ENCODE results near the gene SPATA31C2.
"Not testable (repeated sequence)": the region's sequence is repeated elsewhere in the genome, so short reads cannot be mapped to it uniquely, and the experiment has no call there.

SPATA31C2 gene

GRCh38 chr9:88138375-88138774 is at the start of gene SPATA31C2:
Gene SPATA31C2 (minus strand): TSS chr9:88138475. CDS start chr9:88138446, 29 bp downstream.
- not testable (repeated sequence) for DNase-seq

GRCh38 chr9:88187631-88188030 is 49.4 kb upstream of the SPATA31C2 start:
- no peak for DNase-seq

GRCh38 chr9:88186495-88187110 is 48.3 kb upstream of the SPATA31C2 start:
- no peak for DNase-seq

- DNase-seq: no peak
Measured at GRCh38 chr9:88184976-88185375, 46.7 kb upstream of the SPATA31C2 start.

GRCh38 chr9:88183798-88184495 is 45.7 kb upstream of the SPATA31C2 start:
- no peak for DNase-seq

GRCh38 chr9:88182501-88182900 is 44.2 kb upstream of the SPATA31C2 start:
- no peak for DNase-seq

GRCh38 chr9:88180081-88180765 is 41.9 kb upstream of the SPATA31C2 start:
- DNase-seq: no peak

- DNase-seq: no peak
Measured at GRCh38 chr9:88179062-88179521, 40.8 kb upstream of the SPATA31C2 start.

- DNase-seq: no peak
Measured at GRCh38 chr9:88178641-88179040, 40.4 kb upstream of the SPATA31C2 start.

- DNase-seq: no peak
Measured at GRCh38 chr9:88177371-88177770, 39.1 kb upstream of the SPATA31C2 start.

GRCh38 chr9:88174324-88174723 is 36.0 kb upstream of the SPATA31C2 start:
- DNase-seq: no peak

GRCh38 chr9:88173378-88173999 is 35.2 kb upstream of the SPATA31C2 start:
- peak; percentile 5 for DNase-seq

- DNase-seq: no peak
Measured at GRCh38 chr9:88169700-88170099, 31.4 kb upstream of the SPATA31C2 start.

GRCh38 chr9:88168564-88168963 is 30.3 kb upstream of the SPATA31C2 start:
- DNase-seq: no peak

- no peak for DNase-seq
Measured at GRCh38 chr9:88166660-88167059, 28.4 kb upstream of the SPATA31C2 start.

- no peak for DNase-seq
Measured at GRCh38 chr9:88164850-88165249, 26.6 kb upstream of the SPATA31C2 start.

GRCh38 chr9:88161144-88161543 is 22.9 kb upstream of the SPATA31C2 start:
- DNase-seq: no peak

- no peak for DNase-seq
Measured at GRCh38 chr9:88143957-88144625, 5.8 kb upstream of the SPATA31C2 start.

GRCh38 chr9:88143179-88143578 is 4.9 kb upstream of the SPATA31C2 start:
- no peak for DNase-seq

GRCh38 chr9:88133552-88133951 is 4.7 kb downstream of the SPATA31C2 start:
- DNase-seq: not testable (repeated sequence)

- DNase-seq: not testable (repeated sequence)
Measured at GRCh38 chr9:88129556-88129955, 8.7 kb downstream of the SPATA31C2 start.

- not testable (repeated sequence) for DNase-seq
Measured at GRCh38 chr9:88127700-88128300, 10.5 kb downstream of the SPATA31C2 start.
